Activated naive CD4-positive, alpha-beta T cell treated with anti-CD3 and anti-CD28 coated beads for 36 hours (primary cell): ENCODE measurements around the gene RNF2. TPM values are rescaled to one million over a fixed set of nuclear protein-coding genes. Genes with fewer than 3 reads are reported as not detected.

Experiments
- CTCF ChIA-PET: fragments of 350-600 bp; sonication (Branson Sonifier 250); formaldehyde crosslinking; loops from one replicate; lab custom pipeline; 2021; ENCODE audit warnings: antibody characterized with exemption; lab: Charles Lee
- DNase-seq: peaks from one replicate; pipeline ENCODE4 v3.0.0-alpha.2; 2020
- H3K27ac Mint-ChIP-seq: one replicate; pipeline ENCODE4 v1.8.0; 2021; ENCODE audit warnings: mild to moderate bottlenecking, mixed read lengths
- H3K27me3 Mint-ChIP-seq: one replicate; pipeline ENCODE4 v1.8.0; 2021; ENCODE audit warnings: low read depth, mixed read lengths
- H3K36me3 Mint-ChIP-seq: one replicate; pipeline ENCODE4 v1.8.0; 2021; ENCODE audit warnings: low read depth, mixed read lengths
- H3K4me1 Mint-ChIP-seq: one replicate; pipeline ENCODE4 v1.8.0; 2021; ENCODE audit warnings: low read depth, mixed read lengths
- H3K4me3 Mint-ChIP-seq: one replicate; pipeline ENCODE4 v1.8.0; 2021; ENCODE audit warnings: mild to moderate bottlenecking, moderate library complexity, mixed read lengths
- H3K9me3 Mint-ChIP-seq: one replicate; pipeline ENCODE4 v1.8.0; 2021; ENCODE audit warnings: mixed read lengths
- intact Hi-C: fragments of 100-400 bp; cut with micrococcal nuclease; formaldehyde crosslinking; loops from one replicate; pipeline ENCODE4 v1.15.1; 2023
- total RNA-seq, 2 experiments: library from RNA; stranded (reverse); gene quantifications; one replicate each; pipeline ENCODE4 v1.2.3, GENCODE V29; 2021

Gene RNF2
- total RNA-seq, 2 experiments from 2014 or later = 19.2 to 23.4 TPM

DNA sequence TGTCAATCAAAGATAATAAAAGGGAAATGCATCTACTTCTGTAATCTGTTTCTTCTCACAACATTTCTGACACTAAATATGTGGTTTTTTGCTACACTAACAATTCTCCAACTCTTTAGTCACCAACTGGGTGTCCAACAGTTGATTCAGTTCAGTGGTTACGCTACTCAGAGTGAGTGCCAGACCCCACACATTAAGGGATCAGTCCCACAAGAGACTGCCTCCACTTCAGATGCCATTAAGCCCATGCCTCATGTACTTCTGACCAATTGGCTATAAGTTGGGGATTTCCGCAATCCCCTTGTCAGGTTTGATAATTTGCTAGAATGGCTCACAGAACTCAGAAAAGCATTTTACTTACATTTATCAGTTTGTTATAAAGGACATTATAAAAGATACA, 28.4 kb downstream of the RNF2 start:
- H3K9me3 Mint-ChIP-seq = peaks cover 5% of the 10 kb centered on the region
- H3K27ac Mint-ChIP-seq = no peak overlapping the region
- no peak overlapping the region for H3K4me3 Mint-ChIP-seq
- CTCF ChIA-PET = no interaction called here
- H3K27me3 Mint-ChIP-seq = no peaks in the 10 kb centered on the region
- H3K4me1 Mint-ChIP-seq = peaks cover 34% of the 10 kb centered on the region
- H3K36me3 Mint-ChIP-seq = peaks cover 21% of the 10 kb centered on the region
- intact Hi-C loops = no loop called here
- DNase-seq = no peak

DNA sequence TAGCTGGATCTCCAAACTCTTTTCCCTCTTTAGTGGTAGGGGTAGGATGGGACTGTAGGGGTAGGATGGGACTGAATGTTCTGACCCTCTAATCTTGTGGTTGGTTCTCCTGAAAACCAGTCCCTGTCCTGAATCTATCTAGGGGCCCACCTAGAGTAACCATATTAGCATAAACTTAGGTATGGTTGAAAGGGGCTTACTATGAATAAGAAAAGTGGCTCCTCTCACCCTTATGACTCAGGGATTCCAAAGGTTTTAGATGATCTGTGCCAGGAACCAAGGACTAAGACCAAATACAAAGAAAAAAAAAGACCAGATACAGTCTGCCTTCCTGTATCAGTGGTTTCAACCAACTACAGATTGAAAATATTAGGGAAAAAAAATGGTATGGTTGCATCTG, 28.9 kb downstream of the RNF2 start:
- intact Hi-C loops = no loop called here
- peaks cover 5% of the 10 kb centered on the region for H3K9me3 Mint-ChIP-seq
- H3K36me3 Mint-ChIP-seq = peaks cover 21% of the 10 kb centered on the region
- H3K4me1 Mint-ChIP-seq = peaks cover 32% of the 10 kb centered on the region
- no peak for DNase-seq
- H3K27me3 Mint-ChIP-seq = no peaks in the 10 kb centered on the region
- H3K27ac Mint-ChIP-seq = no peak overlapping the region
- CTCF ChIA-PET = interaction anchor here (1.8 kb wide), 1 partner anchor 10 kb away, joined by 4 read pairs; no protein-coding TSS in a partner anchor
- H3K4me3 Mint-ChIP-seq = no peak overlapping the region

DNA sequence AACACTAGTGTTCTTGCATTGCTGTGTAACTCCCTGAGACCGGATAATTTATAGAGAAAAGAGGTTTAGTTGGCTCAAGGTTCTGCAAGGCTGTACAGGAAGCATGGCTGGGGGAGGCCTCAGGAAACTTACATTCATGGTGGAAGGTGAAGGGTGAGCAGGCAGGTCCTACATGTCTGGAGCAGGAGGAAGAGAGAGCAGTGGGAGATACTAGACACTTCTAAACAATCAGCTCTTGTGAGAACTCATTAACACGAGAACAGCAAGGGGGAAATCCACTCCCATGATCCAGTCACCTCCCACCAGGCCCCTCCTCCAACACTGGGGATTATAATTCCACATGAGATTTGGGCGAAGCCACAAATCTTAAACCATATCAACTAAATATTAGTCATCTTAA, 30.1 kb downstream of the RNF2 start:
- H3K4me3 Mint-ChIP-seq = no peak overlapping the region
- peaks cover 5% of the 10 kb centered on the region for H3K9me3 Mint-ChIP-seq
- H3K27ac Mint-ChIP-seq = no peak overlapping the region
- H3K4me1 Mint-ChIP-seq = peaks cover 37% of the 10 kb centered on the region
- peaks cover 19% of the 10 kb centered on the region for H3K36me3 Mint-ChIP-seq
- DNase-seq = no peak
- CTCF ChIA-PET = interaction anchor here (0.7 to 1.8 kb wide), 2 partner anchors 9 to 16 kb away, joined by 3 to 4 read pairs; no protein-coding TSS in a partner anchor
- intact Hi-C loops = no loop called here
- H3K27me3 Mint-ChIP-seq = no peaks in the 10 kb centered on the region

DNA sequence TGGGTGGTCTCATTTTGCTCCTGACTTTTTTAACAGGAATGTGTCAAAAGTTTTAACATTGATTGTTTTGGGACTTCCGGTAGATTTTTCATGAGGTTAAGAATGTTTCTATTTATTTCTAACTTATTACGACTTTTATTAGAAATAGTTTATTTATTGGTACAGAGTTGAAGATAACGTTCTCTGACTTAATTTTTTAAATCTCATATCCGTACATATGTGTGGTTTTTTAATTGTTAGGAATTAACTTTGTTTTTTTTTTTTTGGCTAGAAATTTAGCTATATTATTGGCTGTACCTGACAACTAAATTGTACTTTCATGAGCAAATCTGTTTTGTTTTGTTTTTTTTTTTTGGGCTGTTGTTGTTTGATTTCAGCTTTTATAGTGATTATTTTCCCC, 32.0 kb downstream of the RNF2 start:
- peaks cover 30% of the 10 kb centered on the region for H3K4me1 Mint-ChIP-seq
- H3K9me3 Mint-ChIP-seq = peaks cover 5% of the 10 kb centered on the region
- peaks cover 5% of the 10 kb centered on the region for H3K36me3 Mint-ChIP-seq
- CTCF ChIA-PET = no interaction called here
- intact Hi-C loops = no loop called here
- H3K27ac Mint-ChIP-seq = no peak overlapping the region
- no peak overlapping the region for H3K4me3 Mint-ChIP-seq
- H3K27me3 Mint-ChIP-seq = no peaks in the 10 kb centered on the region
- no peak for DNase-seq

DNA sequence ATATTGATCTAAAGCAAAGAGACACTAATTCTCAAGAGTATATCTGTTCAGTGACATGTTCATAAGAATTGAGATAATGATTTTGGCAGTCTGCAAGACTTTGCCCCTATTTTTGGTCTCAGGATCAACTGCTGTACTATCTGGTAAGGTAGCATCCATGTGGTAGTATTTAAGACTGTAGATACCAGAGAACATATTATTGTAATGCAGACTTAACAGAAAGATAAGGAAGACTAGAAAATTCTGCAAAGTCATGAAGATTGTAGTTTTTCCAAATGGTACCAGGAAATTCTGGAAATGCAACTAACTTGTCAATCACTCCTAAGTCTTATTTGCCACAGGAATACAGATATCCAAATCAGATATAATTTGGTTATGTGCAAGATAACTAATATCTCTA, 35.1 kb downstream of the RNF2 start:
- DNase-seq = no peak
- Mint-ChIP-seq H3K9me3 (peaks cover 2% of the 10 kb centered on the region), H3K4me3 (no peak overlapping the region), H3K27me3 (no peaks in the 10 kb centered on the region), H3K36me3 (peaks cover 4% of the 10 kb centered on the region), H3K27ac (no peak overlapping the region), H3K4me1 (peaks cover 22% of the 10 kb centered on the region)
- CTCF ChIA-PET = no interaction called here
- intact Hi-C loops = no loop called here

DNA sequence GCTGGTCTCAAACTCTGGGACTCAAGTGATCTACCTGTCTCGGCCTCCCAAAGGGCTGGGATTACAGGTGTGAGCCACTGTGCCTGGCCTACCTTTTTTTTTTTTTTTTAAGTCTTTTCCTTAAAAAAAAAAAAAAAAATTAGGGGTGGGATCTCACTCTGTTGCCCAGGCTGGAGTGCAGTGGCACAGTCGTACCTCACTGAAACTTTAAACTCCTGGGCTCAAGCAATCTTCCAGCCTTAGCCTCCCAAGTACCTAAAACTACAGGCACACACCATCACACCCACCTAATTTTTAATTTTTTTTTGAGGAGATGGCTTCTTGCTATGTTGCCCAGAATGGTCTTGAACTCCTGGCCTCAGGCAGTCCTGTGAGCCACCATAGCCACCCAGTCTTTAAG, 38.5 kb downstream of the RNF2 start:
- Mint-ChIP-seq H3K4me1 (peaks cover 14% of the 10 kb centered on the region), H3K36me3 (peaks cover 13% of the 10 kb centered on the region), H3K9me3 (no peaks in the 10 kb centered on the region), H3K27ac (no peak overlapping the region), H3K4me3 (no peak overlapping the region), H3K27me3 (no peaks in the 10 kb centered on the region)
- DNase-seq = no peak
- CTCF ChIA-PET = interaction anchor here (1.2 to 2.0 kb wide), 2 partner anchors 9 to 86 kb away, joined by 3 to 4 read pairs; no protein-coding TSS in a partner anchor
- intact Hi-C loops = no loop called here

DNA sequence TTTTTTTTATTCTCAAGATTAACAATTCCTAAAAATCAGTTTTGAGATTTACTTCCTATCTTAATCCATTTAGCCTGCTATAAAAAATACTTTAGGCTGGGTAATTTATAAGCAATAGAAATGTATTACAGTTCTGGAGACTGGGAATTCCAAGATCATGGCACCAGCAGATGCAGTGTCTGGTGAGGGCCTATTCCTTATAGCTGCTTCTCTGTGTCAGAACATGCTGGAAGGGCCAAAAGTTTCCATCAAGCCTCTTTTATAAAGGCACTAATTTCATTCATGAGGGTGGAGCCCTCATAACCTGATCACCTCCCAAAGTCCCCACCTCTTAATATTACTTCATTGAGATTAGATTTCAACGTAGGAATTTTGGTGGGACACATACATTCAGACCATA, 41.7 kb downstream of the RNF2 start:
- Mint-ChIP-seq H3K4me3 (no peak overlapping the region), H3K27ac (no peak overlapping the region), H3K36me3 (peaks cover 25% of the 10 kb centered on the region), H3K9me3 (no peaks in the 10 kb centered on the region), H3K27me3 (no peaks in the 10 kb centered on the region), H3K4me1 (peaks cover 7% of the 10 kb centered on the region)
- no peak for DNase-seq
- CTCF ChIA-PET = interaction anchor here (1.2 kb wide), 1 partner anchor 83 kb away, joined by 3 read pairs; no protein-coding TSS in a partner anchor
- intact Hi-C loops = no loop called here

DNA sequence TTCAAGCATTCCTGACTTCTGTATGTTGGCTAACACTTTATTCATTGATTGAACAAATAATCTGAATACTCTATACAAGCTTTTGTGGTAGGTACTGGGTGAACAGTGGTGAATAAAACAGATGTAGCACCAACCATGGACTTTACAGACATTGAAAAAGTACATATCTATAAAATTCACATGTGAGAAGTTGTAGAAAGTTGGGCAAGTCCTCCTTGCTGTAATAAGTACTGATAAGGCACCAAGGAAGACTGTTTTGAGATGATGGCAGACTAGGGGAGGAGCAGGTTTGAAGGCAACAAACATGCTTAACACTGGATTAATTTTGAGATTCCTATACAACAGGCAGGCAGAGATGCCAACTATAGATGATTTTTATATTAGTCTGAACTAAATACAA, 42.4 kb downstream of the RNF2 start:
- DNase-seq = no peak
- Mint-ChIP-seq H3K4me1 (peaks cover 5% of the 10 kb centered on the region), H3K4me3 (no peak overlapping the region), H3K27me3 (no peaks in the 10 kb centered on the region), H3K36me3 (peaks cover 27% of the 10 kb centered on the region), H3K9me3 (no peaks in the 10 kb centered on the region), H3K27ac (no peak overlapping the region)
- CTCF ChIA-PET = no interaction called here
- intact Hi-C loops = no loop called here

DNA sequence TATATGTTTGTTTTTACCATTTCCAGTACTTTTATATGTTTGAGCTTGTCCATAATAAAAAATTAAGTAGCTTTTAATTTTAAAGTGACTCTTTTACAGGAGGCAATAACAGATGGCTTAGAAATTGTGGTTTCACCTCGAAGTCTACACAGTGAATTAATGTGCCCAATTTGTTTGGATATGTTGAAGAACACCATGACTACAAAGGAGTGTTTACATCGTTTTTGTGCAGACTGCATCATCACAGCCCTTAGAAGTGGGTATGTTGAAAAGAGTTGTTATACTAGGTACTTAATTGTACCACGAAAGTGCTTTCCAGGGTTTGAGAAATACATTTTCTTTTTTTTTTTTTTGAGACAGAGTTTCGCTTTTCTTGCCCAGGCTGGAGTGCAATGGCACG, 46.1 kb downstream of the RNF2 start:
- H3K27ac Mint-ChIP-seq = no peak overlapping the region
- CTCF ChIA-PET = interaction anchor here (0.6 to 1.6 kb wide), 2 partner anchors 17 to 79 kb away, joined by 3 read pairs; no protein-coding TSS in a partner anchor
- H3K9me3 Mint-ChIP-seq = no peaks in the 10 kb centered on the region
- no peak overlapping the region for H3K4me3 Mint-ChIP-seq
- H3K36me3 Mint-ChIP-seq = peaks cover 41% of the 10 kb centered on the region
- no peak for DNase-seq
- intact Hi-C loops = no loop called here
- H3K27me3 Mint-ChIP-seq = no peaks in the 10 kb centered on the region
- no peaks in the 10 kb centered on the region for H3K4me1 Mint-ChIP-seq

DNA sequence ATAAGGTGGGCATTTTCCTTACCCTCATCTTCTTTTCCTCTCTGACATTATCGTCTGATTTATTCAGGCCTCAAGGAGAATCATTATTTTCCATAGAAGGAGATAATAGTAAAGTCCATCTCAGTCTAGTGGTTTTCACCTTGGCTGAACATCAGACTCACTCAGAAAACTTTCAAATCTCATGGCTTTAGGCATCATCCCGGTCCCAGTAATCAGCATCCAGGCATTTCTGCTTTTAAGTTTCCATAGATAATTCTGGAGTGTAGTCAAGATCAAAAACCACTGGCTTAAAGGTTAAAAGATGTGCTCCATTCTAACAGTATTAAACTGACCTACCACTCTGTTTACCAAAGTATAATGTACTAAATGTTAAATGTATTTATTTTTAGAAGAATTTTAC, 49.4 kb downstream of the RNF2 start:
- CTCF ChIA-PET = interaction anchor here (0.8 kb wide), 1 partner anchor 274 kb away, joined by 4 read pairs; no protein-coding TSS in a partner anchor
- no peak for DNase-seq
- H3K9me3 Mint-ChIP-seq = no peaks in the 10 kb centered on the region
- intact Hi-C loops = no loop called here
- peaks cover 39% of the 10 kb centered on the region for H3K36me3 Mint-ChIP-seq
- H3K4me3 Mint-ChIP-seq = no peak overlapping the region
- H3K27me3 Mint-ChIP-seq = no peaks in the 10 kb centered on the region
- no peak overlapping the region for H3K27ac Mint-ChIP-seq
- H3K4me1 Mint-ChIP-seq = no peaks in the 10 kb centered on the region

DNA sequence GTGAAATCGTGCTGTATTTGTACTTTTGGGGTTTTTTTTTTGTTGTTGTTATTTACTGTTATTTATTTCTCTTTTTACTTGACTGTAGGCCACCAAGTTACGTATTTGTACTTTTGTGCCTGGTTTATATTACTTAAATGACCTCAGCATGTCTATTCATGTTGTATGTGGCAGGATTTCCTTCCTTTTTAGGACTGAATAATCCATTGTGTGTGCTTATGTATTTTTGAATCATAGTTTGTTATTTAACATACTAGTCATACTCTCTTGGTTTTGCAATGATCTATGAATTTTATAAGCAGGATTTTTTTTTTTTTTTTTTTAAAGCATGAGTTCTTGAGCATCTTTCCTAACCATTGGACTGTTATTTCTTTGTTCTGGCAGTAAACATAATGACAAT, 51.2 kb downstream of the RNF2 start:
- DNase-seq = no peak
- peaks cover 47% of the 10 kb centered on the region for H3K36me3 Mint-ChIP-seq
- no peaks in the 10 kb centered on the region for H3K9me3 Mint-ChIP-seq
- H3K4me1 Mint-ChIP-seq = no peaks in the 10 kb centered on the region
- intact Hi-C loops = no loop called here
- no peak overlapping the region for H3K4me3 Mint-ChIP-seq
- H3K27ac Mint-ChIP-seq = no peak overlapping the region
- H3K27me3 Mint-ChIP-seq = no peaks in the 10 kb centered on the region
- CTCF ChIA-PET = interaction anchor here (0.6 kb wide), 1 partner anchor 185 kb away, joined by 3 read pairs; no protein-coding TSS in a partner anchor

DNA sequence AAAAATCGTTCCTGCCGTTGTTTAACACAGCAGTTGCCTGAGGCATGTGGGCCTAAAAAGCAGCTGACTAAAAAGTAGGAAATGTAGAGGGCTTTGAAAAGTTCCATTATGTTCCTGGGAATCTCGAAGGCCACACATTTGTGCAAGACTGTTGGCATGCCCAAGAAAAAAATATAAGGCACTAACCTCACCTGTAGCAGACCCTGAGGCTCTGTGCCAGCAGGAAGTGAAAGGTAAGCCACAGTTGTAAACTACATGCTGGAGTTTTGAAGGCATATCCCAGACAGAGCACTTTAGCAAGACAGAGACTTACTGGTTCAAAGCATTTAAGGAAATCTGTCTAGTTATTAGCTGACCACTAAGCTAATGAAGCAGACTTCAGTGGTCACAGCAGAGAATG, 58.7 kb downstream of the RNF2 start:
- peaks cover 32% of the 10 kb centered on the region for H3K36me3 Mint-ChIP-seq
- H3K9me3 Mint-ChIP-seq = peaks cover 20% of the 10 kb centered on the region
- H3K4me3 Mint-ChIP-seq = no peak overlapping the region
- no peaks in the 10 kb centered on the region for H3K27me3 Mint-ChIP-seq
- CTCF ChIA-PET = no interaction called here
- intact Hi-C loops = no loop called here
- H3K27ac Mint-ChIP-seq = no peak overlapping the region
- no peaks in the 10 kb centered on the region for H3K4me1 Mint-ChIP-seq
- no peak for DNase-seq

DNA sequence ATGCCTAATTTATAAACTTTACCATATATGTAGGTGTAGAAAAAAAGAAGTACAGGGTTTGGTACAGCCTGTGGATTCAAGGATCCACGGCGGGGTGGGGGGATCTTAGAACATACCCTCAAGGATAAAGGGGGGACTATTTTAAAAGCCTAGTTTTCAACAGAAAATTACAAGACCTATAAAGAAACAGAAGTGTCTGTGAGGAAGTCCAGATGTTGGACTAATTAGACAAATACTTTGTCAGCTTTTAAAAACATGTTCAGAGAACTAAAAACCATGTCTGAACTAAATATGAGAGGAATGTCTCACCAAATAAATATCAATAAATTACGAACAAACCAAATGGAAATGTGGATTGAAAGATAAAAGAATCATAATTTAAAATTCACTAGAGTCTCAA, 59.8 kb downstream of the RNF2 start:
- Mint-ChIP-seq H3K36me3 (peaks cover 25% of the 10 kb centered on the region), H3K4me1 (no peaks in the 10 kb centered on the region), H3K27me3 (no peaks in the 10 kb centered on the region), H3K4me3 (no peak overlapping the region), H3K27ac (no peak overlapping the region), H3K9me3 (peaks cover 28% of the 10 kb centered on the region)
- no peak for DNase-seq
- intact Hi-C loops = no loop called here
- CTCF ChIA-PET = no interaction called here
